HG03095 (cell line): ENCODE results near the gene USP15.
"Not testable (repeated sequence)": the region's sequence is repeated elsewhere in the genome, so short reads cannot be mapped to it uniquely, and the experiment has no call there.

Experiments
- ATAC-seq: cut with Tn5 transposase; IDR thresholded peaks from one replicate; pipeline ENCODE4 v1.9.1; 2021; ENCODE audit warnings: moderate library complexity; ENCODE audit not compliant: unreplicated experiment

USP15 gene

GRCh38 chr12:62364697-62365096 lies 104.5 kb downstream of the USP15 start:
- not testable (repeated sequence) for ATAC-seq

DNA sequence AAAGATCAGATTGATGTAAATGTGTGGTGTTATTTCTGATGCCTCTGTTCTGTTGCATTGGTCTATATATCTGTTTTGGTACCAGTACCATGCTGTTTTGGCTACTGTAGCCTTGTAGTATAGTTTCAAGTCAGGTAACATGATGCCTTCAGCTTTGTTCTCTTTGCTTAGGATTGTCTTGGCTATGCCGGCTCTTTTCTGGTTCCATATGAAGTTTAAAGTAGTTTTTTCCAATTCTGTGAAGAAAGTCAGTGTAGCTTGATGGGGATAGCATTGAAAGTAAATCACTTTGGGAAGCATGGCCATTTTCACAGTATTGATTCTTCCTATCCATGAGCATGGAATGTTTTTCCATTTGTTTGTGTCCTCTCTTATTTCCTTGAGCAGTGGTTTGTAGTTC lies 105.6 kb downstream of the USP15 start:
- not testable (repeated sequence) for ATAC-seq

- not testable (repeated sequence) for ATAC-seq
Observed at GRCh38 chr12:62368430-62369223, 108.4 kb downstream of the USP15 start.

- ATAC-seq, result no peak
Observed at GRCh38 chr12:62370189-62370588, 110.0 kb downstream of the USP15 start.

DNA sequence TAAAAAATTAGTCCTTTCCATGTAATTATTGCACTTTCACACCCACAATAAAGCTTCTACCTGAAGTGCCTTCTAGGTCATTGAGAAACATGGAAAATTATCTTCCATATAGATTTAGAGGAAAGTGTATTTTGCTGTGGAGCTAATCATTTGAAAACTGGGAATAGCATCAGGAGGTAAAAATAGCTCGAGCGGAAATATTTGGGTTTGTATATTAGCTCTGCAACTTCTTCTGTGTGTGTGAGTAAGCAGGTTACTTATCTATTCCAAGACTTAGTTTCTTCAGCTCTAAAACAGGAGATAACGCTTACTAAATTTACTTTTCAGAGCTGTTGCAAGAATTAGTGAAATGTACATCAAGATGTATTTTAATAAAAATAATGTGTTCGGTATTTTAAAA lies 111.5 kb downstream of the USP15 start:
- no peak for ATAC-seq

DNA sequence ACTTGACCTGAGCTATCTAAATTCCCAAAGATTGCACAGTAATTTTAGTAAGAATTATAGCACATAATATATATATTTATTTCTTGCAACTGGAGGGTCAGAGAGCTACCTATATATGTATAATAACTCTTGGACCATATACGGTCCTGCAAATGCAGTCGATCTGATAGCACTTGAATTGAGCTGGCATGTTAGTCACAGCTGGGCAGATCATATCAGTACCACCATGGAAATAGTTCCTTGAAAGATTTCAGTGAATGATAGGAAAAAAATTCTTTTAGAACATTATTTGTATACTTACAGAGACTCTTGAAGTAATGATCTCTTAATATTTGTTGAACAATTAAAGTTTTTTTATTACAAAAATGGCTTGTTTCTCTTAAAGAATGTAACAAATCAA lies 111.9 kb downstream of the USP15 start:
- no peak for ATAC-seq

GRCh38 chr12:62372825-62373224 lies 112.6 kb downstream of the USP15 start:
- ATAC-seq, result no peak

GRCh38 chr12:62375603-62376002 lies 115.4 kb downstream of the USP15 start:
- ATAC-seq, result no peak

GRCh38 chr12:62379026-62379722 lies 119.0 kb downstream of the USP15 start:
- ATAC-seq, result no peak

GRCh38 chr12:62379723-62380045 lies 119.5 kb downstream of the USP15 start:
- ATAC-seq, result no peak

- ATAC-seq, result no peak
Observed at GRCh38 chr12:62382526-62382925, 122.3 kb downstream of the USP15 start.

- ATAC-seq, result no peak
Observed at GRCh38 chr12:62396750-62397149, 136.5 kb downstream of the USP15 start.

- ATAC-seq, result no peak
Observed at GRCh38 chr12:62400135-62400534, 139.9 kb downstream of the USP15 start.

DNA sequence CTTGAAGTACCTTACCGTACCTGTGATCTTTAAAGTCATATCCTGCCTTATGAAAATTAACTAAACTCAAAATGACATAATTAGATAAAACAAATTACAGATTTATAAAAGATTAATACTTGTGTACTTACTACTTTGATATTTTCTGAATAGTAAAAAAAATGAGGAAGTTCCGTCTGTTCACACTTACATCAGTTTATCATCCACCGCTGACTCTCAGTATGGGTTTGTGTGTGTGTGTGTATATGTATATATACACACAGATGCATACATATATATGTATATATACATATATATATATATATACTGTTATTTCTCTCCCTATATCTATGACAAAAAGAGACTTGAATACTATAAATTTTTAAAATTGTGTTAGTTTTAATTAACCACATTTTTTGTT lies 141.4 kb downstream of the USP15 start:
- no peak for ATAC-seq

- ATAC-seq, result no peak
Observed at GRCh38 chr12:62403031-62403430, 142.8 kb downstream of the USP15 start.

GRCh38 chr12:62407587-62407986 lies 147.4 kb downstream of the USP15 start:
- no peak for ATAC-seq

- ATAC-seq, result no peak
Observed at GRCh38 chr12:62409068-62409467, 148.9 kb downstream of the USP15 start.

- ATAC-seq, result no peak
Observed at GRCh38 chr12:62414180-62414579, 154.0 kb downstream of the USP15 start.

- ATAC-seq, result no peak
Observed at GRCh38 chr12:62426089-62426488, 165.9 kb downstream of the USP15 start.

GRCh38 chr12:62429457-62429856 lies 169.3 kb downstream of the USP15 start:
- no peak for ATAC-seq

- no peak for ATAC-seq
Observed at GRCh38 chr12:62434494-62435302, 174.5 kb downstream of the USP15 start.
